ENCODE results near the gene DGKB. TPM values are rescaled to one million over a fixed set of nuclear protein-coding genes. Genes with fewer than 3 reads are reported as not detected.

Gene DGKB
- total RNA-seq, 1 experiment from 2014 or later = 1.9 TPM

GRCh38 chr7:14510268-14510667 lies 392.3 kb downstream of the DGKB start:
- Mint-ChIP-seq H3K9me3 (peaks cover 28% of the 10 kb centered on the region), H3K27ac (no peak overlapping the region), H3K27me3 (ENCODE audit: low read depth) (no peaks in the 10 kb centered on the region), H3K36me3 (no peaks in the 10 kb centered on the region), H3K4me1 (peaks cover 6% of the 10 kb centered on the region), H3K4me3 (no peak overlapping the region)
- CTCF ChIA-PET = no interaction called here
- ATAC-seq (no peak), DNase-seq (ENCODE audit: low spot score) (no peak)
- POLR2A ChIA-PET = no interaction called here
- no peak for TF ChIP-seq ATF6 (CRISPR knock-in tag; IDR thresholded peaks at IDR 0.05)
- TF ChIP-seq ZNF263 (CRISPR knock-in tag; IDR thresholded peaks at IDR 0.05; ENCODE audit: low read depth) = no peak
- no peak for TF ChIP-seq EMX1 (CRISPR knock-in tag; IDR thresholded peaks at IDR 0.05)
- no peak for TF ChIP-seq AR (CRISPR knock-in tag; IDR thresholded peaks at IDR 0.05)
- no peak for TF ChIP-seq IRF2 (CRISPR knock-in tag; IDR thresholded peaks at IDR 0.05; ENCODE audit: borderline replicate concordance, low read depth)
- no peak for TF ChIP-seq ZNF416 (CRISPR knock-in tag; IDR thresholded peaks at IDR 0.05)
- TF ChIP-seq ZBTB21 (CRISPR knock-in tag; IDR thresholded peaks at IDR 0.05; ENCODE audit: borderline replicate concordance) = no peak
- no peak for TF ChIP-seq CBFB (CRISPR knock-in tag; IDR thresholded peaks at IDR 0.05; ENCODE audit: low read depth)
- no peak for TF ChIP-seq STAT6 (CRISPR knock-in tag; conservative IDR thresholded peaks at IDR 0.05; ENCODE audit: low read depth)
- TF ChIP-seq GRHL2 (CRISPR knock-in tag; IDR thresholded peaks at IDR 0.05; ENCODE audit: insufficient replicate concordance, severe bottlenecking) = no peak
- no peak for TF ChIP-seq NR1H2 (CRISPR knock-in tag; IDR thresholded peaks at IDR 0.05)
- TF ChIP-seq JUN (CRISPR knock-in tag; IDR thresholded peaks at IDR 0.05) = no peak

- H3K27ac Mint-ChIP-seq = no peak overlapping the region
- H3K36me3 Mint-ChIP-seq = no peaks in the 10 kb centered on the region
- ChIA-PET POLR2A (no interaction called here), CTCF (no interaction called here)
- no peak for ATAC-seq
- no peaks in the 10 kb centered on the region for H3K27me3 Mint-ChIP-seq (ENCODE audit: low read depth)
- H3K4me1 Mint-ChIP-seq = peaks cover 22% of the 10 kb centered on the region
- peaks cover 28% of the 10 kb centered on the region for H3K9me3 Mint-ChIP-seq
- no peak for DNase-seq (ENCODE audit: low spot score)
- TF ChIP-seq GTF2I (CRISPR knock-in tag; conservative IDR thresholded peaks at IDR 0.05) = no peak
- no peak for TF ChIP-seq FOXP1 (CRISPR knock-in tag; IDR thresholded peaks at IDR 0.05; ENCODE audit: borderline replicate concordance)
- no peak for TF ChIP-seq ZNF396 (CRISPR knock-in tag; IDR thresholded peaks at IDR 0.05; ENCODE audit: borderline replicate concordance)
- TF ChIP-seq ESRRA (CRISPR knock-in tag; IDR thresholded peaks at IDR 0.05; ENCODE audit: borderline replicate concordance) = no peak
- no peak for TF ChIP-seq TEAD4 (CRISPR knock-in tag; IDR thresholded peaks at IDR 0.05)
- TF ChIP-seq SOX15 (CRISPR knock-in tag; IDR thresholded peaks at IDR 0.05) = no peak
- no peak for TF ChIP-seq TCF7 (CRISPR knock-in tag; IDR thresholded peaks at IDR 0.05; ENCODE audit: low read depth)
- TF ChIP-seq NR2C2 (CRISPR knock-in tag; IDR thresholded peaks at IDR 0.05) = no peak
- TF ChIP-seq ZNF219 (CRISPR knock-in tag; IDR thresholded peaks at IDR 0.05; ENCODE audit: borderline replicate concordance) = no peak
- no peak for TF ChIP-seq MYBL2 (CRISPR knock-in tag; IDR thresholded peaks at IDR 0.05)
- TF ChIP-seq JUN (CRISPR knock-in tag; IDR thresholded peaks at IDR 0.05) = no peak
- no peak for TF ChIP-seq ZNF263 (CRISPR knock-in tag; IDR thresholded peaks at IDR 0.05; ENCODE audit: low read depth)
- no peak for TF ChIP-seq ZBTB43 (CRISPR knock-in tag; IDR thresholded peaks at IDR 0.05)
- no peak for TF ChIP-seq NFE2L1 (CRISPR knock-in tag; IDR thresholded peaks at IDR 0.05)
- no peak for TF ChIP-seq ZNF138 (CRISPR knock-in tag; conservative IDR thresholded peaks at IDR 0.05)
- no peak for TF ChIP-seq CREB1 (CRISPR knock-in tag; IDR thresholded peaks at IDR 0.05)
- TF ChIP-seq NFATC4 (CRISPR knock-in tag; IDR thresholded peaks at IDR 0.05) = no peak
- H3K4me3 Mint-ChIP-seq = no peak overlapping the region
These were observed 394.9 kb downstream of the DGKB start for GRCh38 chr7:14507617-14508016.
